ENCODE data around the gene PRKAR1B.

PRKAR1B gene

GRCh38 chr7:772861-773621, 46.0 kb upstream of the PRKAR1B start:
- TF ChIP-seq, protein P1, sequence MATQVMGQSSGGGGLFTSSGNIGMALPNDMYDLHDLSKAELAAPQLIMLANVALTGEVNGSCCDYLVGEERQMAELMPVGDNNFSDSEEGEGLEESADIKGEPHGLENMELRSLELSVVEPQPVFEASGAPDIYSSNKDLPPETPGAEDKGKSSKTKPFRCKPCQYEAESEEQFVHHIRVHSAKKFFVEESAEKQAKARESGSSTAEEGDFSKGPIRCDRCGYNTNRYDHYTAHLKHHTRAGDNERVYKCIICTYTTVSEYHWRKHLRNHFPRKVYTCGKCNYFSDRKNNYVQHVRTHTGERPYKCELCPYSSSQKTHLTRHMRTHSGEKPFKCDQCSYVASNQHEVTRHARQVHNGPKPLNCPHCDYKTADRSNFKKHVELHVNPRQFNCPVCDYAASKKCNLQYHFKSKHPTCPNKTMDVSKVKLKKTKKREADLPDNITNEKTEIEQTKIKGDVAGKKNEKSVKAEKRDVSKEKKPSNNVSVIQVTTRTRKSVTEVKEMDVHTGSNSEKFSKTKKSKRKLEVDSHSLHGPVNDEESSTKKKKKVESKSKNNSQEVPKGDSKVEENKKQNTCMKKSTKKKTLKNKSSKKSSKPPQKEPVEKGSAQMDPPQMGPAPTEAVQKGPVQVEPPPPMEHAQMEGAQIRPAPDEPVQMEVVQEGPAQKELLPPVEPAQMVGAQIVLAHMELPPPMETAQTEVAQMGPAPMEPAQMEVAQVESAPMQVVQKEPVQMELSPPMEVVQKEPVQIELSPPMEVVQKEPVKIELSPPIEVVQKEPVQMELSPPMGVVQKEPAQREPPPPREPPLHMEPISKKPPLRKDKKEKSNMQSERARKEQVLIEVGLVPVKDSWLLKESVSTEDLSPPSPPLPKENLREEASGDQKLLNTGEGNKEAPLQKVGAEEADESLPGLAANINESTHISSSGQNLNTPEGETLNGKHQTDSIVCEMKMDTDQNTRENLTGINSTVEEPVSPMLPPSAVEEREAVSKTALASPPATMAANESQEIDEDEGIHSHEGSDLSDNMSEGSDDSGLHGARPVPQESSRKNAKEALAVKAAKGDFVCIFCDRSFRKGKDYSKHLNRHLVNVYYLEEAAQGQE (IDR thresholded peaks at IDR 0.05; ENCODE audit: low read depth) = no peak
- TF ChIP-seq EP300 (IDR thresholded peaks at IDR 0.05; ENCODE audit: borderline replicate concordance) (no peak), TEAD4 (IDR thresholded peaks at IDR 0.05) (no peak), NFIC (IDR thresholded peaks at IDR 0.05) (no peak), EGR1 (IDR thresholded peaks at IDR 0.05) (no peak), CREB1 (IDR thresholded peaks at IDR 0.05; ENCODE audit: low read depth) (no peak), FOXM1 (IDR thresholded peaks at IDR 0.05; ENCODE audit: borderline replicate concordance, low read depth) (no peak), TAF1 (IDR thresholded peaks at IDR 0.05; ENCODE audit: low read depth) (no peak), RAD21 (IDR thresholded peaks at IDR 0.05; ENCODE audit: low read depth) (no peak), YY1 (IDR thresholded peaks at IDR 0.05; ENCODE audit: low read depth) (no peak), CEBPB (IDR thresholded peaks at IDR 0.05) (no peak), MAX (IDR thresholded peaks at IDR 0.05) (no peak), ZBTB7A (IDR thresholded peaks at IDR 0.05; ENCODE audit: low read depth) (no peak)

GRCh38 chr7:772392-772791, 45.3 kb upstream of the PRKAR1B start:
- no peak for TF ChIP-seq EGR1 (IDR thresholded peaks at IDR 0.05)
- TF ChIP-seq NFIC (IDR thresholded peaks at IDR 0.05) = no peak
- TF ChIP-seq YY1 (IDR thresholded peaks at IDR 0.05; ENCODE audit: low read depth) = no peak
- TF ChIP-seq TEAD4 (IDR thresholded peaks at IDR 0.05) = no peak
- no peak for TF ChIP-seq CEBPB (IDR thresholded peaks at IDR 0.05)
- no peak for TF ChIP-seq CREB1 (IDR thresholded peaks at IDR 0.05; ENCODE audit: low read depth)
- TF ChIP-seq, protein P2, sequence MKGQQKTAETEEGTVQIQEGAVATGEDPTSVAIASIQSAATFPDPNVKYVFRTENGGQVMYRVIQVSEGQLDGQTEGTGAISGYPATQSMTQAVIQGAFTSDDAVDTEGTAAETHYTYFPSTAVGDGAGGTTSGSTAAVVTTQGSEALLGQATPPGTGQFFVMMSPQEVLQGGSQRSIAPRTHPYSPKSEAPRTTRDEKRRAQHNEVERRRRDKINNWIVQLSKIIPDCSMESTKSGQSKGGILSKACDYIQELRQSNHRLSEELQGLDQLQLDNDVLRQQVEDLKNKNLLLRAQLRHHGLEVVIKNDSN (IDR thresholded peaks at IDR 0.05) = no peak
- TF ChIP-seq RAD21 (IDR thresholded peaks at IDR 0.05; ENCODE audit: low read depth) = no peak
- TF ChIP-seq FOXM1 (IDR thresholded peaks at IDR 0.05; ENCODE audit: borderline replicate concordance, low read depth) = no peak
- TF ChIP-seq MAX (IDR thresholded peaks at IDR 0.05) = no peak
- no peak for TF ChIP-seq TAF1 (IDR thresholded peaks at IDR 0.05; ENCODE audit: low read depth)
- TF ChIP-seq, protein P1 (IDR thresholded peaks at IDR 0.05; ENCODE audit: low read depth) = no peak
- TF ChIP-seq ZBTB7A (IDR thresholded peaks at IDR 0.05; ENCODE audit: low read depth) = no peak
- TF ChIP-seq TCF12 (IDR thresholded peaks at IDR 0.05; ENCODE audit: low read depth) = no peak
- TF ChIP-seq EP300 (IDR thresholded peaks at IDR 0.05; ENCODE audit: borderline replicate concordance) = no peak

DNA sequence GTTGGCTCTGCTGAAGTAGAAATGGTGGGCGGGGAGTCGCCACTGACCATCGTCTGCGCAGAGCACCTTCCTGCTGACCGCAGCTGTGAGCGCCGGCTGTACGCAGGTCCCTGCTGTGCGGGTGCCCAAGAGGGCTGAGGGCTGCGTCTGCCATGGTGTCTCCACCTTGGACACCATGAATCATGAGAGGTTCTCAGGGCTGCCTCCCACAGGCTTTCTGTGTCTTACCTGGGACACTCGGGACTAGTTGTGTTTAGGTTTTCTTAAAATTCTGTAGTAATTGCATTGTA, 44.9 kb upstream of the PRKAR1B start:
- TF ChIP-seq MAX (IDR thresholded peaks at IDR 0.05) (no peak), TEAD4 (IDR thresholded peaks at IDR 0.05) (no peak), CREB1 (IDR thresholded peaks at IDR 0.05; ENCODE audit: low read depth) (no peak), CEBPB (IDR thresholded peaks at IDR 0.05) (no peak), TAF1 (IDR thresholded peaks at IDR 0.05; ENCODE audit: low read depth) (no peak), TCF12 (IDR thresholded peaks at IDR 0.05; ENCODE audit: low read depth) (no peak), EP300 (IDR thresholded peaks at IDR 0.05; ENCODE audit: borderline replicate concordance) (no peak)
- TF ChIP-seq, protein P1 (IDR thresholded peaks at IDR 0.05; ENCODE audit: low read depth) = no peak
- TF ChIP-seq, protein P2 (IDR thresholded peaks at IDR 0.05) = no peak
